Sigmoid colon (tissue), 7 donors: ENCODE results near the gene ELF5. TPM values are rescaled to one million over a fixed set of nuclear protein-coding genes. Genes with fewer than 3 reads are reported as not detected.

Experiments
- DNase-seq: peaks from one replicate; pipeline ENCODE4 v3.0.0-alpha.2; 2019
- H3K27ac ChIP-seq, 4 donors: fragments of 200-600 bp; sonication (generic); one replicate each; pipeline ENCODE4 v1.5.1; 2016 to 2019; ENCODE audit warnings: mild to moderate bottlenecking in 1 of 4
- H3K27me3 ChIP-seq, 3 donors: fragments of 200-600 bp; sonication (generic); one replicate each; pipeline ENCODE4 v1.5.1; 2019; ENCODE audit warnings: mild to moderate bottlenecking in 1 of 3
- H3K36me3 ChIP-seq, 4 donors: fragments of 200-600 bp; sonication (generic); one replicate each; pipeline ENCODE4 v1.5.1; 2016 to 2019
- H3K4me1 ChIP-seq, 4 donors: fragments of 200-600 bp; sonication (generic); one replicate each; pipeline ENCODE4 v1.5.1; 2017 to 2019
- H3K4me3 ChIP-seq, 4 donors: fragments of 200-600 bp; sonication (generic); one replicate each; pipeline ENCODE4 v1.5.1; 2017 to 2019; ENCODE audit warnings: mild to moderate bottlenecking in 2 of 4, moderate library complexity in 1 of 4
- H3K9me3 ChIP-seq, 4 donors: fragments of 200-600 bp in 3 of 4; sonication (generic) in 3 of 4; one replicate each; pipeline versions ENCODE4 v1.5.1 to v1.6.1; 2013 to 2019
- CTCF ChIP-seq, 4 experiments: fragments of 450-650 bp in 3 of 4; fragments of 200-600 bp in 1 of 4; IDR thresholded peaks; one replicate each; pipeline ENCODE4 v1.5.1; 2016 to 2019; ENCODE audit warnings: antibody characterized with exemption in 4 of 4, mild to moderate bottlenecking in 3 of 4, moderate library complexity in 2 of 4
- EP300 ChIP-seq, 4 donors: sonication (generic); formaldehyde crosslinking; IDR thresholded peaks; one replicate each; pipeline ENCODE4 v1.6.1; 2017; ENCODE audit warnings: antibody characterized with exemption in 4 of 4
- POLR2A ChIP-seq, 2 donors: fragments of 450-650 bp; IDR thresholded peaks; one replicate each; pipeline ENCODE4 v1.6.1; 2016; ENCODE audit warnings: antibody characterized with exemption in 2 of 2, mild to moderate bottlenecking in 2 of 2, moderate library complexity in 2 of 2
- POLR2AphosphoS5 ChIP-seq, 4 donors: sonication (generic); formaldehyde crosslinking; IDR thresholded peaks; one replicate each; pipeline ENCODE4 v1.6.1; 2017; ENCODE audit warnings: antibody characterized with exemption in 4 of 4
- WGBS, 2 donors: extraction: QIAGEN DNeasy Blood & Tissue Kit; methylation state at CpG; one replicate each; pipeline ENCODE4 v1.1.7; 2013; 5-methylcytosine and 5-hydroxymethylcytosine counted together
- intact Hi-C: fragments of 100-400 bp; cut with DNase I; formaldehyde crosslinking; loops from one replicate; pipeline ENCODE4 v1.15.1; 2023
- polyA plus RNA-seq, 3 donors: library from polyadenylated mRNA; stranded (reverse); fragments of 200-250 nt; gene quantifications; one replicate each; pipeline ENCODE4 v1.2.3, GENCODE V29; 2013
- total RNA-seq, 4 donors: library from RNA; depleted of rRNA; stranded (reverse); fragments of >200 nt; gene quantifications; one replicate each; pipeline ENCODE4 v1.1.0, GENCODE V29; 2016
- donor health status: healthy with polysubstance abuse.
- donor health status: Bipolar disorder and iron deficiency.
- donor health status: healthy.

The ELF5 gene
- total and polyA plus RNA-seq, 7 donors = not detected

DNA sequence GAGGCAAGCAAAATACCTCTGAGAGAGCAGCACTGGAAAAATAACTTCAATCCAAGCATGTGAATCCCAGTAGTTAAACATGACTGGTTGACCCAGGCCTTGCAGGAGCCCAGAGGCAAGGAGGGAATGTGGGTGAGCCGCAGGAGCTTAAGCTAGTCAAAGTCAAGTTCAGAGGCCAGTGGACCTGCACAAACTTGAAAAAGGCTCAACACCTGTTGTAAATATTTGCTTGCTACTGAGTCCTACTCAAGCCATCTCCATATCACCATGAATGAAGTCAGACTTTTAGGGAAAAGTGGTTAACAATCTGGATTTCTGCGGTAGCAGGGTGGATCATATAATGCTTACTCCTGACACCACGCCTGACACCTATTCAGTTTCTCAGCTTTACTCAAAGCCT is 79.7 kb downstream of the ELF5 start:
- H3K27me3 ChIP-seq = no peaks in the 10 kb centered on the region
- H3K4me3 ChIP-seq = no peak overlapping the region
- no peaks in the 10 kb centered on the region for H3K36me3 ChIP-seq
- TF ChIP-seq CTCF (IDR thresholded peaks at IDR 0.05) (no peak), POLR2AphosphoS5 (IDR thresholded peaks at IDR 0.05) (no peak), EP300 (IDR thresholded peaks at IDR 0.05) (no peak), POLR2A (IDR thresholded peaks at IDR 0.05) (no peak)
- intact Hi-C loops = loop anchor here (10.0 kb wide), 1 partner anchor 259 kb away; no protein-coding TSS in a partner anchor
- H3K27ac ChIP-seq = no peak overlapping the region
- 88 to 95% methylated on average over 3 of the region's 3 CpGs for WGBS, 2 donors
- no peaks in the 10 kb centered on the region for H3K9me3 ChIP-seq
- peaks cover 0 to 9% (median 4%) of the 10 kb centered on the region in 4 donors for H3K4me1 ChIP-seq
- no peak for DNase-seq

- H3K27me3 ChIP-seq = no peaks in the 10 kb centered on the region
- H3K4me3 ChIP-seq = no peak overlapping the region
- no peak overlapping the region for H3K27ac ChIP-seq
- H3K4me1 ChIP-seq = peaks cover 0 to 5% (median 2%) of the 10 kb centered on the region in 4 donors
- no peak for TF ChIP-seq CTCF (IDR thresholded peaks at IDR 0.05)
- no peak for TF ChIP-seq EP300 (IDR thresholded peaks at IDR 0.05)
- no peak for TF ChIP-seq POLR2AphosphoS5 (IDR thresholded peaks at IDR 0.05)
- no peak for TF ChIP-seq POLR2A (IDR thresholded peaks at IDR 0.05)
- H3K9me3 ChIP-seq = no peaks in the 10 kb centered on the region
- intact Hi-C loops = loop anchor here (10.0 kb wide), 1 partner anchor 258 kb away; no protein-coding TSS in a partner anchor
- 71 to 86% methylated on average over 5 of the region's 5 CpGs for WGBS, 2 donors
- DNase-seq = no peak
- no peaks in the 10 kb centered on the region for H3K36me3 ChIP-seq
Observed at GRCh38 chr11:34432822-34433221, 80.8 kb downstream of the ELF5 start.

DNA sequence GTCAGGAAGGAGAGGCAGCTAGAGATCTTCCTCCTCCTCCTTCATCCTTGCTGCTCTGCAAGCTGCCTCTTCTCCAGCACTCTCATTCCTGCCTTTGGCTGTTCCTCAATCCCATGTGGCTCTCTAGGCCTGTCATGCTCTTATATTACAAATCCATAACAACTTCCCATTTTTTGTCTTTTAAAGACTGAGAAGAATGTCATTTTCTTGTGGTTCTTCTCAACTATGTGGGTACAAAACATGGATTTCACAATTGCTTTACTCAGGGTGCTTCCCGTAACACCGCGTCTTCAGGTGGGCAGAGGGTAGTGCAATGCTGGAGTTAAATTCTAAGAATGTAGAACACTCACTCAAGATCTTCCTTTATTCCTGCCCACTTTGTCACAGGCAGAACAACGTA is 81.6 kb downstream of the ELF5 start:
- H3K9me3 ChIP-seq = no peaks in the 10 kb centered on the region
- DNase-seq = no peak
- no peak overlapping the region for H3K4me3 ChIP-seq
- H3K27me3 ChIP-seq = no peaks in the 10 kb centered on the region
- WGBS, 2 donors = 89 to 94% methylated on average over 4 of the region's 4 CpGs
- TF ChIP-seq POLR2A (IDR thresholded peaks at IDR 0.05) (no peak), EP300 (IDR thresholded peaks at IDR 0.05) (no peak), CTCF (IDR thresholded peaks at IDR 0.05) (no peak), POLR2AphosphoS5 (IDR thresholded peaks at IDR 0.05) (no peak)
- no peak overlapping the region for H3K27ac ChIP-seq
- no peaks in the 10 kb centered on the region for H3K36me3 ChIP-seq
- intact Hi-C loops = loop anchor here (10.0 kb wide), 1 partner anchor 257 kb away; no protein-coding TSS in a partner anchor
- H3K4me1 ChIP-seq = no peaks in the 10 kb centered on the region

Other genes starting within 250 kb of the ELF5 start
- 1 to 10 TPM; 1.3 to 2.5 (median 2.1) TPM for gene ABTB2, start 155.8 kb downstream of the ELF5 start, total RNA-seq
- 10 to 100 TPM in 1 of 3 donors, 1 to 10 TPM in 2; 5.4 to 12.9 (median 8.2) TPM for gene ABTB2, start 155.8 kb downstream of the ELF5 start, polyA plus RNA-seq
- gene CAT, start 74.9 kb downstream of the ELF5 start, total RNA-seq = 100 to 1,000 TPM in 2 of 4 donors, 10 to 100 TPM in 2; 77.4 to 164 (median 103) TPM
- gene CAT, start 74.9 kb downstream of the ELF5 start, polyA plus RNA-seq = 100 to 1,000 TPM in 1 of 3 donors, 10 to 100 TPM in 2; 64.1 to 163 (median 79.3) TPM
- 1 to 10 TPM in 2 of 4 donors, not detected in 2; 1.4 to 3.9 TPM for gene EHF, start 107.3 kb upstream of the ELF5 start, total RNA-seq
- gene EHF, start 107.3 kb upstream of the ELF5 start, polyA plus RNA-seq = 100 to 1,000 TPM in 1 of 3 donors, 10 to 100 TPM in 2; 60.7 to 151 (median 94.7) TPM